ENCODE data around the gene TXNDC16. TPM values are rescaled to one million over a fixed set of nuclear protein-coding genes. Genes with fewer than 3 reads are reported as not detected.

Gene TXNDC16
- total and polyA plus RNA-seq, 5 donors from 2014 or later: 4.3 to 19.5 (median 5.1) TPM

- H3K4me3 ChIP-seq (ENCODE audit: low read depth, low read length): no peak overlapping the region
- peak overlapping the region in 1 of 4 donors; percentile 13 for H3K4me3 Mint-ChIP-seq
- H3K27me3 Mint-ChIP-seq: peaks cover 5% of the 10 kb centered on the region
- H3K9me3 Mint-ChIP-seq: peaks cover 0 to 3% (median 0%) of the 10 kb centered on the region in 7 donors
- peaks cover 5% of the 10 kb centered on the region for H3K36me3 Mint-ChIP-seq
- ATAC-seq (ENCODE audit: low read depth in 2 of 2): peak; percentile 74 to 75
- no peaks in the 10 kb centered on the region for H3K27me3 ChIP-seq (ENCODE audit: control insufficient read depth, insufficient read depth, low read length)
- peak in 2 of 3 donors; percentile 18 to 42 for DNase-seq
- no peak overlapping the region for H3K27ac ChIP-seq (ENCODE audit: insufficient read depth, low read length, poor library complexity, severe bottlenecking)
- H3K36me3 ChIP-seq (ENCODE audit: control insufficient read depth, insufficient read depth, low read length): no peaks in the 10 kb centered on the region
- peaks cover 36% of the 10 kb centered on the region for H3K4me1 ChIP-seq (ENCODE audit: control insufficient read depth, insufficient read depth, low read length, poor library complexity, severe bottlenecking)
- peaks cover 24 to 64% (median 48%) of the 10 kb centered on the region in 4 donors for H3K4me1 Mint-ChIP-seq
- peak overlapping the region in 1 of 3 donors; percentile 21 for H3K27ac Mint-ChIP-seq
- no peaks in the 10 kb centered on the region for H3K9me3 ChIP-seq (ENCODE audit: control insufficient read depth in 2 of 2, low read length in 2 of 2)
Measured at GRCh38 chr14:52402812-52403526, 149.3 kb downstream of the TXNDC16 start.

- Histone ChIP-seq H3K9me3 (ENCODE audit: control insufficient read depth in 2 of 2, low read length in 2 of 2) (no peaks in the 10 kb centered on the region), H3K27ac (ENCODE audit: insufficient read depth, low read length, poor library complexity, severe bottlenecking) (no peak overlapping the region), H3K36me3 (ENCODE audit: control insufficient read depth, insufficient read depth, low read length) (no peaks in the 10 kb centered on the region), H3K4me3 (ENCODE audit: low read depth, low read length) (peak overlapping the region; percentile 46), H3K27me3 (ENCODE audit: control insufficient read depth, insufficient read depth, low read length) (no peaks in the 10 kb centered on the region), H3K4me1 (ENCODE audit: control insufficient read depth, insufficient read depth, low read length, poor library complexity, severe bottlenecking) (peaks cover 36% of the 10 kb centered on the region)
- H3K27me3 Mint-ChIP-seq: peaks cover 5% of the 10 kb centered on the region
- DNase-seq (peak in 2 of 3 donors; percentile 55 to 75), ATAC-seq (ENCODE audit: low read depth in 2 of 2) (peak; percentile 69)
- H3K4me3 Mint-ChIP-seq: peak overlapping the region; percentile 3 to 55 (median 40)
- H3K9me3 Mint-ChIP-seq: peaks cover 0 to 4% (median 2%) of the 10 kb centered on the region in 7 donors
- peaks cover 5% of the 10 kb centered on the region for H3K36me3 Mint-ChIP-seq
- H3K4me1 Mint-ChIP-seq: peaks cover 24 to 63% (median 46%) of the 10 kb centered on the region in 4 donors
- H3K27ac Mint-ChIP-seq: no peak overlapping the region
Measured at GRCh38 chr14:52400846-52401245, 151.5 kb downstream of the TXNDC16 start.

GRCh38 chr14:52399921-52400595, 152.2 kb downstream of the TXNDC16 start:
- H3K27ac Mint-ChIP-seq: no peak overlapping the region
- Histone ChIP-seq H3K9me3 (ENCODE audit: control insufficient read depth in 2 of 2, low read length in 2 of 2) (no peaks in the 10 kb centered on the region), H3K4me3 (ENCODE audit: low read depth, low read length) (peak overlapping the region; percentile 46), H3K27ac (ENCODE audit: insufficient read depth, low read length, poor library complexity, severe bottlenecking) (no peak overlapping the region), H3K27me3 (ENCODE audit: control insufficient read depth, insufficient read depth, low read length) (no peaks in the 10 kb centered on the region), H3K4me1 (ENCODE audit: control insufficient read depth, insufficient read depth, low read length, poor library complexity, severe bottlenecking) (peaks cover 36% of the 10 kb centered on the region), H3K36me3 (ENCODE audit: control insufficient read depth, insufficient read depth, low read length) (no peaks in the 10 kb centered on the region)
- ATAC-seq (ENCODE audit: low read depth in 2 of 2) (no peak), DNase-seq (no peak)
- H3K4me3 Mint-ChIP-seq: peak overlapping the region in 2 of 4 donors; percentile 53 to 55
- H3K27me3 Mint-ChIP-seq: peaks cover 5% of the 10 kb centered on the region
- H3K4me1 Mint-ChIP-seq: peaks cover 24 to 60% (median 43%) of the 10 kb centered on the region in 4 donors
- peaks cover 0 to 4% (median 2%) of the 10 kb centered on the region in 7 donors for H3K9me3 Mint-ChIP-seq
- peaks cover 5% of the 10 kb centered on the region for H3K36me3 Mint-ChIP-seq

- no peak for ATAC-seq (ENCODE audit: low read depth in 2 of 2)
- DNase-seq: no peak
Measured at GRCh38 chr14:52399104-52399503, 153.2 kb downstream of the TXNDC16 start.

GRCh38 chr14:52397844-52398243, 154.5 kb downstream of the TXNDC16 start:
- H3K27ac ChIP-seq (ENCODE audit: insufficient read depth, low read length, poor library complexity, severe bottlenecking): no peak overlapping the region
- no peak overlapping the region for H3K4me3 ChIP-seq (ENCODE audit: low read depth, low read length)
- H3K9me3 ChIP-seq (ENCODE audit: control insufficient read depth in 2 of 2, low read length in 2 of 2): no peaks in the 10 kb centered on the region
- Mint-ChIP-seq H3K27ac (no peak overlapping the region), H3K4me3 (no peak overlapping the region), H3K4me1 (peaks cover 18 to 46% (median 30%) of the 10 kb centered on the region in 4 donors), H3K9me3 (peaks cover 0 to 7% (median 2%) of the 10 kb centered on the region in 7 donors), H3K36me3 (no peaks in the 10 kb centered on the region), H3K27me3 (no peaks in the 10 kb centered on the region)
- H3K4me1 ChIP-seq (ENCODE audit: control insufficient read depth, insufficient read depth, low read length, poor library complexity, severe bottlenecking): peaks cover 33% of the 10 kb centered on the region
- DNase-seq (no peak), ATAC-seq (ENCODE audit: low read depth in 2 of 2) (no peak)
- peaks cover 2% of the 10 kb centered on the region for H3K27me3 ChIP-seq (ENCODE audit: control insufficient read depth, insufficient read depth, low read length)
- H3K36me3 ChIP-seq (ENCODE audit: control insufficient read depth, insufficient read depth, low read length): no peaks in the 10 kb centered on the region

More at GRCh38 chr14:52399104-52399503, 153.2 kb downstream of the TXNDC16 start:
- H3K4me3 Mint-ChIP-seq: no peak overlapping the region
- peaks cover 0 to 7% (median 2%) of the 10 kb centered on the region in 7 donors for H3K9me3 Mint-ChIP-seq
- H3K36me3 ChIP-seq (ENCODE audit: control insufficient read depth, insufficient read depth, low read length): no peaks in the 10 kb centered on the region
- H3K4me1 ChIP-seq (ENCODE audit: control insufficient read depth, insufficient read depth, low read length, poor library complexity, severe bottlenecking): peaks cover 36% of the 10 kb centered on the region
- H3K27ac ChIP-seq (ENCODE audit: insufficient read depth, low read length, poor library complexity, severe bottlenecking): no peak overlapping the region
- peaks cover 24 to 51% (median 37%) of the 10 kb centered on the region in 4 donors for H3K4me1 Mint-ChIP-seq
- no peak overlapping the region for H3K4me3 ChIP-seq (ENCODE audit: low read depth, low read length)
- no peaks in the 10 kb centered on the region for H3K27me3 ChIP-seq (ENCODE audit: control insufficient read depth, insufficient read depth, low read length)
- H3K36me3 Mint-ChIP-seq: no peaks in the 10 kb centered on the region
- no peaks in the 10 kb centered on the region for H3K9me3 ChIP-seq (ENCODE audit: control insufficient read depth in 2 of 2, low read length in 2 of 2)
- H3K27me3 Mint-ChIP-seq: peaks cover under 1% of the 10 kb centered on the region
- peak overlapping the region in 1 of 3 donors; percentile 5 for H3K27ac Mint-ChIP-seq

- DNase-seq (no peak), ATAC-seq (ENCODE audit: low read depth in 2 of 2) (no peak)
- H3K4me1 Mint-ChIP-seq: peaks cover 5 to 25% (median 13%) of the 10 kb centered on the region in 4 donors
- H3K4me3 ChIP-seq (ENCODE audit: low read depth, low read length): no peak overlapping the region
- H3K27me3 Mint-ChIP-seq: peaks cover 4% of the 10 kb centered on the region
- no peaks in the 10 kb centered on the region for H3K36me3 Mint-ChIP-seq
- H3K4me1 ChIP-seq (ENCODE audit: control insufficient read depth, insufficient read depth, low read length, poor library complexity, severe bottlenecking): peaks cover 14% of the 10 kb centered on the region
- peaks cover 0 to 7% (median 2%) of the 10 kb centered on the region in 7 donors for H3K9me3 Mint-ChIP-seq
- H3K27ac ChIP-seq (ENCODE audit: insufficient read depth, low read length, poor library complexity, severe bottlenecking): no peak overlapping the region
- H3K9me3 ChIP-seq (ENCODE audit: control insufficient read depth in 2 of 2, low read length in 2 of 2): no peaks in the 10 kb centered on the region
- H3K27me3 ChIP-seq (ENCODE audit: control insufficient read depth, insufficient read depth, low read length): peaks cover 2% of the 10 kb centered on the region
- H3K27ac Mint-ChIP-seq: no peak overlapping the region
- H3K4me3 Mint-ChIP-seq: no peak overlapping the region
- H3K36me3 ChIP-seq (ENCODE audit: control insufficient read depth, insufficient read depth, low read length): no peaks in the 10 kb centered on the region
Measured at GRCh38 chr14:52395728-52396127, 156.6 kb downstream of the TXNDC16 start.

GRCh38 chr14:52391881-52392615, 160.3 kb downstream of the TXNDC16 start:
- no peaks in the 10 kb centered on the region for H3K36me3 Mint-ChIP-seq
- H3K4me1 Mint-ChIP-seq: peaks cover 0 to 10% (median 2%) of the 10 kb centered on the region in 4 donors

More at GRCh38 chr14:52391881-52392615, 160.3 kb downstream of the TXNDC16 start:
- Histone ChIP-seq H3K27me3 (ENCODE audit: control insufficient read depth, insufficient read depth, low read length) (peaks cover 2% of the 10 kb centered on the region), H3K4me3 (ENCODE audit: low read depth, low read length) (no peak overlapping the region), H3K36me3 (ENCODE audit: control insufficient read depth, insufficient read depth, low read length) (no peaks in the 10 kb centered on the region), H3K4me1 (ENCODE audit: control insufficient read depth, insufficient read depth, low read length, poor library complexity, severe bottlenecking) (no peaks in the 10 kb centered on the region), H3K9me3 (ENCODE audit: control insufficient read depth in 2 of 2, low read length in 2 of 2) (no peaks in the 10 kb centered on the region), H3K27ac (ENCODE audit: insufficient read depth, low read length, poor library complexity, severe bottlenecking) (no peak overlapping the region)
- peaks cover 10% of the 10 kb centered on the region for H3K27me3 Mint-ChIP-seq
- peaks cover 0 to 7% (median 3%) of the 10 kb centered on the region in 7 donors for H3K9me3 Mint-ChIP-seq
- no peak for DNase-seq
- no peak overlapping the region for H3K4me3 Mint-ChIP-seq
- H3K27ac Mint-ChIP-seq: peak overlapping the region in 1 of 3 donors; percentile 64
- ATAC-seq (ENCODE audit: low read depth in 2 of 2): no peak

Measured in CD4-positive, CD25-positive, alpha-beta regulatory T cell (primary cell).